K562 (cell line): ENCODE measurements around the gene SLC7A6. TPM values are rescaled to one million over a fixed set of nuclear protein-coding genes. Genes with fewer than 3 reads are reported as not detected.
A peak's percentile ranks its signal among the peaks of the same experiment; 100 is the strongest.

Source experiments
- ATAC-seq: fragments of 200-7000 bp; cut with Tn5 transposase; 3 replicates; pipeline ENCODE4 v1.9.1; 2020; ENCODE audit warnings: moderate library complexity
- BruUV-seq: library from RNA; stranded (reverse); fragments of 400-500 nt; replicated peaks from 2 replicates; lab custom pipeline; 2021; lab: Mats Ljungman, UMichigan
- CTCF ChIA-PET: fragments of 300-600 bp; formaldehyde crosslinking; extraction: SDS; loops from one replicate; lab custom pipeline; 2021; ENCODE audit warnings: low intra/inter-chr PET ratio; lab: Yijun Ruan, JAX
- POLR2A ChIA-PET: fragments of 300-600, 350-650 bp; sonication (Branson Sonifier 250); formaldehyde crosslinking; extraction: SDS; loops from one replicate; lab custom pipeline; 2021; ENCODE audit warnings: antibody characterized with exemption, inconsistent platforms; lab: Yijun Ruan, JAX
- DNase-seq, 4 experiments: peaks; one replicate each; pipeline versions ENCODE4 v3.0.0 to v3.0.0-alpha.2; 2011 to 2018; ENCODE audit warnings: low spot score in 3 of 4, mixed read lengths in 3 of 4; ENCODE audit errors: extremely low read depth in 1 of 4
- FAIRE-seq: peaks from 2 replicates; lab custom pipeline; 2011; peaks lifted over from hg19 to GRCh38; lab: Jason Lieb, UNC
- H2AFZ ChIP-seq: 2 replicates; pipeline ENCODE4 v1.6.0; 2011; ENCODE audit warnings: low read depth, low read length, control low read depth, inconsistent platforms
- H3K27ac ChIP-seq: fragments of 200-600 bp; 3 replicates; pipeline ENCODE4 v1.8.0; 2011; ENCODE audit warnings: low read depth, mild to moderate bottlenecking, control low read depth, inconsistent platforms, low read length, moderate library complexity, mixed read lengths; ENCODE audit errors: extremely low read depth
- H3K27me3 ChIP-seq, 2 experiments: fragments of 300-600 bp in 1 of 2; 2 replicates in 1 of 2; 3 replicates in 1 of 2; pipeline versions ENCODE4 v1.6.0 to v1.8.0; 2011; ENCODE audit warnings: inconsistent platforms in 2 of 2, low read length in 2 of 2, mild to moderate bottlenecking in 1 of 2, mixed read lengths in 1 of 2, moderate library complexity in 1 of 2; ENCODE audit not compliant: control insufficient read depth in 2 of 2, insufficient read depth in 2 of 2
- H3K36me3 ChIP-seq: fragments of 300-600 bp; 3 replicates; pipeline ENCODE4 v1.8.0; 2011; ENCODE audit warnings: mild to moderate bottlenecking, low read length, inconsistent platforms; ENCODE audit not compliant: control insufficient read depth, insufficient read depth
- H3K4me1 ChIP-seq, 2 experiments: fragments of 200-600 bp in 1 of 2; replicated peaks in 1 of 2; 2 replicates in 1 of 2; 3 replicates in 1 of 2; pipeline versions ENCODE4 v1.5.1 to v1.8.0; 2011; ENCODE audit warnings: inconsistent platforms in 2 of 2, low read length in 2 of 2, mild to moderate bottlenecking in 1 of 2, mixed read lengths in 1 of 2, moderate library complexity in 1 of 2; ENCODE audit not compliant: control insufficient read depth in 2 of 2, insufficient read depth in 2 of 2
- H3K4me2 ChIP-seq: 2 replicates; pipeline ENCODE4 v1.6.1; 2011; ENCODE audit warnings: low read length, control low read depth, inconsistent platforms, mixed read lengths; ENCODE audit not compliant: insufficient read depth
- H3K4me3 ChIP-seq: fragments of 200-600 bp; sonication (generic), shearing (Covaris generic); 2 replicates; pipeline ENCODE4 v1.5.1; 2016; ENCODE audit warnings: control low read depth, inconsistent platforms
- H3K79me2 ChIP-seq: fragments of 200-600 bp; 3 replicates; pipeline ENCODE4 v1.8.0; 2011; ENCODE audit warnings: low read length, inconsistent platforms; ENCODE audit not compliant: control insufficient read depth, insufficient read depth
- H3K9ac ChIP-seq, 2 experiments: 2 replicates each; pipeline versions ENCODE4 v1.6.0 to v1.6.1; 2011; ENCODE audit warnings: low read depth in 2 of 2, low read length in 2 of 2, control low read depth in 1 of 2, inconsistent platforms in 1 of 2, mild to moderate bottlenecking in 1 of 2, mixed read lengths in 1 of 2; ENCODE audit not compliant: insufficient read depth in 1 of 2
- H3K9me1 ChIP-seq: one replicate; pipeline ENCODE4 v1.6.0; 2011; ENCODE audit warnings: inconsistent platforms, mild to moderate bottlenecking, low read length, moderate library complexity; ENCODE audit not compliant: control insufficient read depth, insufficient read depth
- H3K9me3 ChIP-seq: replicated peaks from 2 replicates; pipeline ENCODE4 v1.5.1; 2011; ENCODE audit warnings: low read depth, low read length, inconsistent platforms; ENCODE audit not compliant: control insufficient read depth, insufficient read depth
- H4K20me1 ChIP-seq: replicated peaks from 2 replicates; pipeline ENCODE4 v1.6.1; 2011; ENCODE audit warnings: low read length, inconsistent platforms, mixed read lengths; ENCODE audit not compliant: control insufficient read depth, insufficient read depth
- NFIC ChIP-seq: fragments of 450-650 bp; IDR thresholded peaks from 2 replicates; pipeline ENCODE4 v1.6.1; 2017; ENCODE audit warnings: mild to moderate bottlenecking, inconsistent platforms
- RREB1 ChIP-seq: fragments of 250-450 bp; sonication (Bioruptor Pico); IDR thresholded peaks from 2 replicates; pipeline ENCODE4 v1.4.0; 2020
- WGBS: fragments of 100-300 bp; shearing (Covaris generic); methylation state at CpG from one replicate; pipeline ENCODE4 v1.1.6; 2016; ENCODE audit warnings: low coverage, mixed read lengths; ENCODE audit not compliant: insufficient coverage; ENCODE audit errors: missing lambda C conversion rate; 5-methylcytosine and 5-hydroxymethylcytosine counted together
- in situ Hi-C: fragments of 300-500 bp; cut with MboI; formaldehyde crosslinking; loops from 4 replicates; pipeline ENCODE4 v1.15.0; 2018; ENCODE audit warnings: inconsistent platforms, mixed read lengths
- intact Hi-C: fragments of 100-400 bp; cut with micrococcal nuclease; formaldehyde crosslinking; loops from 2 replicates; pipeline ENCODE4 v1.14.2; 2022
- polyA plus RNA-seq, 8 experiments: library from polyadenylated mRNA; depleted of rRNA in 4 of 8; stranded (reverse) in 5 of 8; unstranded in 3 of 8; fragments of >200 nt; fragmentation: Nextera tagmentation in 2 of 8; fragmentation: Illumina TruSeq in 1 of 8; extraction: Ambion mirVana in 2 of 8; extraction: Trizol in 1 of 8; gene quantifications; 2 replicates each; pipeline versions ENCODE4 v1.2.1 to v1.2.3, GENCODE V29; 2011 to 2014; ENCODE audit warnings: inconsistent platforms in 1 of 8, missing spikeins in 1 of 8
- total RNA-seq, 7 experiments: library from RNA; depleted of rRNA in 6 of 7; stranded (reverse); fragments of >200 nt in 6 of 7; fragmentation: Illumina TruSeq in 2 of 7; extraction: Trizol in 2 of 7; gene quantifications; 2 replicates each; pipeline versions ENCODE4 v1.2.1 to v1.2.3, GENCODE V29; 2011 to 2021; ENCODE audit warnings: low replicate concordance in 1 of 7

SLC7A6 gene
- total and polyA plus RNA-seq, 9 of the 15 experiments (the other 6 are each of a cell fraction or from before 2014, with no cell fraction given) = 12.6 to 60.1 (median 29.8) TPM

GRCh38 chr16:68297908-68298307 is 33.6 kb downstream of the SLC7A6 start:
- no peak overlapping the region for H3K4me2 ChIP-seq
- peaks cover 98% of the 10 kb centered on the region for H3K36me3 ChIP-seq
- POLR2A ChIA-PET = interaction anchor here (3.0 to 3.9 kb wide), 2 partner anchors 9 to 13 kb away, joined by 17 to 27 read pairs; partner anchors contain the start of genes PRMT7 and SLC7A6OS
- H2AFZ ChIP-seq = no peak overlapping the region
- no peaks in the 10 kb centered on the region for H3K4me1 ChIP-seq
- CTCF ChIA-PET = no interaction called here
- no peaks in the 10 kb centered on the region for H4K20me1 ChIP-seq
- H3K9ac ChIP-seq = no peak overlapping the region
- peak; percentile 83 for TF ChIP-seq NFIC
- no peak for TF ChIP-seq RREB1 (CRISPR knock-in tag)
- TF ChIP-seq, all 486 proteins: peak for 1
- 56% methylated on average over 3 of the region's 3 CpGs for WGBS
- intact Hi-C loops (no loop called here), in situ Hi-C loops (no loop called here)
- DNase-seq (no peak), FAIRE-seq (no peak), ATAC-seq (no peak)
- Histone ChIP-seq H3K4me3 (no peak overlapping the region), H3K9me1 (no peaks in the 10 kb centered on the region), H3K27ac (no peak overlapping the region), H3K79me2 (no peaks in the 10 kb centered on the region), H3K9me3 (no peaks in the 10 kb centered on the region), H3K27me3 (no peaks in the 10 kb centered on the region)
- BruUV-seq = no TSS peak
